Spleen (tissue), 11 donors: Measurements from ENCODE around the gene RPS26. TPM values are rescaled to one million over a fixed set of nuclear protein-coding genes. Genes with fewer than 3 reads are reported as not detected.
"Not testable (repeated sequence)": the region's sequence is repeated elsewhere in the genome, so short reads cannot be mapped to it uniquely, and the experiment has no call there.

Experiments used
- DNase-seq: peaks from one replicate; pipeline ENCODE4 v3.0.0-alpha.2; 2020
- H3K27ac ChIP-seq, 8 donors: fragments of 200-600 bp; sonication (generic) in 7 of 8; 1 replicate in 4 of 8; 2 replicates in 4 of 8; pipeline versions ENCODE4 v1.5.0 to v1.8.0; 2016 to 2021; ENCODE audit warnings: inconsistent platforms in 4 of 8, mild to moderate bottlenecking in 4 of 8, moderate library complexity in 1 of 8
- H3K27me3 ChIP-seq, 7 donors: fragments of 200-600 bp; sonication (generic) in 6 of 7; replicated peaks in 1 of 7; 1 replicate in 4 of 7; 2 replicates in 3 of 7; pipeline versions ENCODE4 v1.5.0 to v1.8.0; 2016 to 2021; ENCODE audit warnings: inconsistent platforms in 3 of 7, mild to moderate bottlenecking in 1 of 7
- H3K36me3 ChIP-seq, 6 donors: fragments of 200-600 bp; sonication (generic) in 5 of 6; 1 replicate in 4 of 6; 2 replicates in 2 of 6; pipeline versions ENCODE4 v1.5.0 to v1.8.0; 2016 to 2021; ENCODE audit warnings: inconsistent platforms in 2 of 6
- H3K4me1 ChIP-seq, 6 donors: fragments of 200-600 bp; sonication (generic) in 5 of 6; 1 replicate in 3 of 6; 2 replicates in 3 of 6; pipeline versions ENCODE4 v1.5.0 to v1.8.0; 2016 to 2021; ENCODE audit warnings: inconsistent platforms in 3 of 6
- H3K4me3 ChIP-seq, 8 donors: fragments of 200-600 bp; sonication (generic) in 7 of 8; 1 replicate in 4 of 8; 2 replicates in 4 of 8; pipeline versions ENCODE4 v1.5.0 to v1.8.0; 2016 to 2021; ENCODE audit warnings: inconsistent platforms in 4 of 8, mild to moderate bottlenecking in 4 of 8, moderate library complexity in 2 of 8
- H3K9me3 ChIP-seq, 8 donors: fragments of 200-600 bp; sonication (generic) in 7 of 8; 1 replicate in 4 of 8; 2 replicates in 4 of 8; pipeline versions ENCODE4 v1.5.0 to v1.8.0; 2016 to 2021; ENCODE audit warnings: inconsistent platforms in 4 of 8
- POLR2A ChIP-seq, 3 donors: fragments of 450-650 bp; IDR thresholded peaks; one replicate each; pipeline ENCODE4 v1.5.1; 2017; ENCODE audit warnings: antibody characterized with exemption in 3 of 3, mild to moderate bottlenecking in 1 of 3
- POLR2AphosphoS5 ChIP-seq, 3 donors: sonication (generic); formaldehyde crosslinking; IDR thresholded peaks; one replicate each; pipeline ENCODE4 v1.5.1; 2017; ENCODE audit warnings: antibody characterized with exemption in 3 of 3
- WGBS, 5 donors: extraction: QIAGEN DNeasy Blood & Tissue Kit in 3 of 5; methylation state at CpG; one replicate each; pipeline versions ENCODE4 v1.1.5 to v1.1.7; 2013 to 2018; 5-methylcytosine and 5-hydroxymethylcytosine counted together
- intact Hi-C: fragments of 100-400 bp; cut with DNase I; formaldehyde crosslinking; loops from one replicate; pipeline ENCODE4 v1.15.0; 2023; ENCODE audit warnings: low total_unique reads
- polyA plus RNA-seq, 3 donors: library from polyadenylated mRNA; stranded (reverse); fragments of 200-250 nt; gene quantifications; one replicate each; pipeline ENCODE4 v1.2.1, GENCODE V29; 2013
- total RNA-seq, 7 donors: library from RNA; depleted of rRNA in 3 of 7; stranded (reverse); fragments of >200 nt in 3 of 7; fragmentation: NEBNext Ultra II Directional in 4 of 7; extraction: Animal tissue kit (Norgen Biotek cat#: 25700) in 4 of 7; gene quantifications; one replicate each; pipeline versions ENCODE4 v1.1.0 to v1.2.1, GENCODE V29; 2016 to 2021
- TF ChIP-seq, protein P1 (sequence below), 11 experiments: fragments of 200-600 bp in 7 of 11; fragments of 450-650 bp in 4 of 11; sonication (generic) in 4 of 11; IDR thresholded peaks in 8 of 11; conservative IDR thresholded peaks in 3 of 11; 1 replicate in 7 of 11; 2 replicates in 4 of 11; pipeline versions ENCODE4 v1.4.0 to v1.8.0; 2016 to 2021; ENCODE audit warnings: antibody characterized with exemption in 11 of 11, inconsistent platforms in 4 of 11, mild to moderate bottlenecking in 1 of 11
- donor health status: healthy with polysubstance abuse.
- donor health status: DM: no; HTN: no; CAD: no; lungs with moderate emphysema.
- donor health status: DM: no; HTN: no; CAD: no.
- donor health status: Bipolar disorder and iron deficiency.
- donor health status: healthy.
- donor health status: DM: no; HTN: no; CAD: no.
- donor health status: DM: yes; HTN: yes; CAD: no.

The RPS26 gene
- total and polyA plus RNA-seq, 10 donors: 15.3 to 2,958 (median 410) TPM

DNA sequence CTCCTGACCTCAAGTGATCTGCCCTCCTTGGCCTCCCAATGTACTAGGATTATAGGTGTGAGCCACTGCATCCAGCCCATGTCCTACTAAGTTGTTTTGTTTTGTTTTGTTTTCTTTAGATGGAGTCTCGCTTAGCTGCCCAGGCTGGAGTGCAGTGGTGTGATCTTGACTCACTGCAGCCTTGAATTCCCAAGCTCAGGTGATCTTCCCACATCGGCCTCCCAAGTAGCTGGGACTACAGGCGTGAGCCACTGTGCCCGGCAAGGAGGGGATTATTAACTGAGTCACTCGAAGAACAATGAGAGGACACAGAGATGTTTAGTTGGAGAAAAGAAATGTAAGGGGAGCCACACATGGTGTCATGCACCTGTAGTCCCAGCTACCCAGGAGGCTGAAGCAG is 20.3 kb downstream of the RPS26 start:
- no peaks in the 10 kb centered on the region for H3K9me3 ChIP-seq
- WGBS, 5 donors: 64 to 84% (median 71%) methylated on average over 5 of the region's 5 CpGs
- TF ChIP-seq, protein P1, sequence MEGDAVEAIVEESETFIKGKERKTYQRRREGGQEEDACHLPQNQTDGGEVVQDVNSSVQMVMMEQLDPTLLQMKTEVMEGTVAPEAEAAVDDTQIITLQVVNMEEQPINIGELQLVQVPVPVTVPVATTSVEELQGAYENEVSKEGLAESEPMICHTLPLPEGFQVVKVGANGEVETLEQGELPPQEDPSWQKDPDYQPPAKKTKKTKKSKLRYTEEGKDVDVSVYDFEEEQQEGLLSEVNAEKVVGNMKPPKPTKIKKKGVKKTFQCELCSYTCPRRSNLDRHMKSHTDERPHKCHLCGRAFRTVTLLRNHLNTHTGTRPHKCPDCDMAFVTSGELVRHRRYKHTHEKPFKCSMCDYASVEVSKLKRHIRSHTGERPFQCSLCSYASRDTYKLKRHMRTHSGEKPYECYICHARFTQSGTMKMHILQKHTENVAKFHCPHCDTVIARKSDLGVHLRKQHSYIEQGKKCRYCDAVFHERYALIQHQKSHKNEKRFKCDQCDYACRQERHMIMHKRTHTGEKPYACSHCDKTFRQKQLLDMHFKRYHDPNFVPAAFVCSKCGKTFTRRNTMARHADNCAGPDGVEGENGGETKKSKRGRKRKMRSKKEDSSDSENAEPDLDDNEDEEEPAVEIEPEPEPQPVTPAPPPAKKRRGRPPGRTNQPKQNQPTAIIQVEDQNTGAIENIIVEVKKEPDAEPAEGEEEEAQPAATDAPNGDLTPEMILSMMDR (IDR thresholded peaks at IDR 0.05 in 8 of 11, conservative IDR thresholded peaks at IDR 0.05 in 3 of 11): no peak
- TF ChIP-seq POLR2AphosphoS5 (IDR thresholded peaks at IDR 0.05) (no peak), POLR2A (IDR thresholded peaks at IDR 0.05) (no peak)
- H3K27ac ChIP-seq: no peak overlapping the region
- H3K4me3 ChIP-seq: no peak overlapping the region
- intact Hi-C loops: no loop called here
- H3K4me1 ChIP-seq: no peaks in the 10 kb centered on the region
- no peaks in the 10 kb centered on the region for H3K27me3 ChIP-seq
- H3K36me3 ChIP-seq: no peaks in the 10 kb centered on the region
- DNase-seq: no peak

DNA sequence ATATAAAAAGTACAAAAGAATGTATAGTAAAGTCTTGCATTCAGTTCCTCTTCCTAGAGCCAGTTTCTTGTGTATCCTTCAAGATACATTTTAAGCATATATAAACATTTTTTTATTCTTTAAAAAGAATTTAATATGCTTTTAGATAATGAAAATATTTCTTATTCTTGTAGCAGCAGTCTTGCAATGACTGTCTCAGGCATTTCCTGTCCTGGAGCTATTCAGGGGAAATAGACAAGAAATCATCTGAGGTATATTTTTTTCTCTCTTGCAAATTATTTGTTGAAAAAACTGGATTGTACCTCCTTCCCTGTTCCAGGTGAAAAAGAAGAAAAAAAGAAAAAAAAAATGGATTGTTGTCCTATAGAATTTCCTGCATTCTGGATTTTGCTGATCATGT is 21.3 kb downstream of the RPS26 start:
- DNase-seq: no peak
- Histone ChIP-seq H3K4me1 (no peaks in the 10 kb centered on the region), H3K27me3 (no peaks in the 10 kb centered on the region), H3K9me3 (no peaks in the 10 kb centered on the region), H3K27ac (no peak overlapping the region), H3K36me3 (no peaks in the 10 kb centered on the region), H3K4me3 (no peak overlapping the region)
- TF ChIP-seq POLR2AphosphoS5 (IDR thresholded peaks at IDR 0.05) (no peak), POLR2A (IDR thresholded peaks at IDR 0.05) (no peak)
- TF ChIP-seq, protein P1 (IDR thresholded peaks at IDR 0.05 in 8 of 11, conservative IDR thresholded peaks at IDR 0.05 in 3 of 11): no peak
- intact Hi-C loops: no loop called here

DNA sequence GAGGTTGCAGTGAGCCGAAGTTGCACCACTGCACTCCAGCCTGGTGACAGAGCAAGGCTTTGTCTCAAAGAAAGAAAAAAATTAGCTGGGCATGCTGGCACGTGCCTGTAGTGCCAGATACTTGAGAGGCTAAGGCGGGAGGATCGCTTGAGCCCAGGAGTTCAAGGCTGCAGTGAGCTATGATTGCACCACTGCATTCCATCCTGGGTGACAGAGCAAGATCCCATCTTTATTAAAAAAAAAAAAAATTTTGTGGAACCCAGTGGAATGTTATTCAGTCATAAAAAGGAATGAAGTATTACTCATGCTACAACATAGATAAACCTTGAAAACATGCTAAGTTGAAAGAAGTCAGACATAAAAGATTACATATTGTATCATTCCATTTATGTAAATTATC is 29.9 kb downstream of the RPS26 start:
- WGBS, 5 donors: 69 to 88% (median 79%) methylated on average over 4 of the region's 4 CpGs
- H3K4me1 ChIP-seq: no peaks in the 10 kb centered on the region
- DNase-seq: no peak
- no peak overlapping the region for H3K27ac ChIP-seq
- H3K36me3 ChIP-seq: no peaks in the 10 kb centered on the region
- no peak for TF ChIP-seq POLR2A (IDR thresholded peaks at IDR 0.05)
- no peak for TF ChIP-seq POLR2AphosphoS5 (IDR thresholded peaks at IDR 0.05)
- TF ChIP-seq, protein P1 (IDR thresholded peaks at IDR 0.05 in 8 of 11, conservative IDR thresholded peaks at IDR 0.05 in 3 of 11): no peak
- H3K9me3 ChIP-seq: no peaks in the 10 kb centered on the region
- H3K27me3 ChIP-seq: no peaks in the 10 kb centered on the region
- intact Hi-C loops: no loop called here
- H3K4me3 ChIP-seq: no peak overlapping the region

DNA sequence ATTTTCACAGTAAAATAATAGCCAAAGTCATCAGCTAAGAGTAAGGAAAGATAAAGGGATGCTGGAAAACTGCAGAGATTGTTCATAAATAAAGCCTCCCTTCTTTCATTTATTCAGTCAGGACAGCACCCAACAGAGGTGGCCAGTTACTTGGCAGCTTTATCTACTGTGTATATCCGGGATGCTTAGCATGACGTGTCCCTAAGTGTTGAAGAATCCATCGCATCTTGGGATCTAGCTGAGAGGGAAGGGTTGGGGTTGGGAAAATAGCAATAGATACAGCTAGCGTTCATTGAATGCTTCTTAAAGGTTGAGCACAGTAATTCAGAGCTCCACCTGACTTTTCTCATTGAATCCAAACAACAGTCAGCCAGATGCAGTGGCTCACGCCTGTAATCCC is 32.7 kb downstream of the RPS26 start:
- intact Hi-C loops: no loop called here
- 79 to 97% (median 91%) methylated on average over 5 of the region's 5 CpGs for WGBS, 5 donors
- Histone ChIP-seq H3K4me1 (peaks cover 0 to 11% (median 7%) of the 10 kb centered on the region in 6 donors), H3K27me3 (peaks cover 0 to 6% (median 0%) of the 10 kb centered on the region in 7 donors), H3K9me3 (no peaks in the 10 kb centered on the region), H3K36me3 (no peaks in the 10 kb centered on the region), H3K4me3 (no peak overlapping the region), H3K27ac (no peak overlapping the region)
- no peak for DNase-seq
- TF ChIP-seq POLR2A (IDR thresholded peaks at IDR 0.05): no peak
- TF ChIP-seq, protein P1 (IDR thresholded peaks at IDR 0.05 in 8 of 11, conservative IDR thresholded peaks at IDR 0.05 in 3 of 11): no peak
- TF ChIP-seq POLR2AphosphoS5 (IDR thresholded peaks at IDR 0.05): no peak

DNA sequence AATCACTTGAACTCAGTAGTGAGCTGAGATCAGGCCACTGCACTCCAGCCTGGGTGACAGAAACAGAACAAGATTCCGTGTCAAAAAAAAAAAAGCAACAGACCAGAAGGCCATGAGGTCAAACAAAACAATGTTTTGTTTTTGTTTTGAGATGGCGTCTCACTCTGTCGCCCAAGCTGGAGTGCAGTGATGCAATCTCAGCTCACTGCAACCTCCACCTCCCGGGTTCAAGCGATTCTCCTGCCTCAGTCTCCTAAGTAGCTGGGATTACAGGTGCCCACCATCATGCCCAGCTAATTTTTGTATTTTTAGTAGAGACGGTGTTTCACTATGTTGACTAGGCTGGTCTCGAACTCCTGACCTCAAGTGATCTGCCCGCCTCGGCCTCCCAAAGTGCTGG is 36.2 kb downstream of the RPS26 start:
- Histone ChIP-seq H3K4me1 (peaks cover 2 to 27% (median 20%) of the 10 kb centered on the region in 6 donors), H3K27me3 (peaks cover 0 to 41% (median 15%) of the 10 kb centered on the region in 7 donors)
- H3K27ac ChIP-seq, H3K4me3 ChIP-seq, H3K9me3 ChIP-seq, H3K36me3 ChIP-seq, intact Hi-C loops, DNase-seq: not testable (repeated sequence)
- WGBS, 5 donors: 84 to 92% (median 85%) methylated on average over 9 of the region's 9 CpGs
